HG03175 (cell line): Measurements from ENCODE around the gene RCL1.
A peak's percentile ranks its signal among the peaks of the same experiment; 100 is the strongest.
"Not testable (repeated sequence)": the region's sequence is repeated elsewhere in the genome, so short reads cannot be mapped to it uniquely, and the experiment has no call there.

Experiments
- ATAC-seq: cut with Tn5 transposase; IDR thresholded peaks from one replicate; pipeline ENCODE4 v1.9.1; 2021; ENCODE audit warnings: mild to moderate bottlenecking, moderate library complexity; ENCODE audit not compliant: unreplicated experiment

The RCL1 gene

DNA sequence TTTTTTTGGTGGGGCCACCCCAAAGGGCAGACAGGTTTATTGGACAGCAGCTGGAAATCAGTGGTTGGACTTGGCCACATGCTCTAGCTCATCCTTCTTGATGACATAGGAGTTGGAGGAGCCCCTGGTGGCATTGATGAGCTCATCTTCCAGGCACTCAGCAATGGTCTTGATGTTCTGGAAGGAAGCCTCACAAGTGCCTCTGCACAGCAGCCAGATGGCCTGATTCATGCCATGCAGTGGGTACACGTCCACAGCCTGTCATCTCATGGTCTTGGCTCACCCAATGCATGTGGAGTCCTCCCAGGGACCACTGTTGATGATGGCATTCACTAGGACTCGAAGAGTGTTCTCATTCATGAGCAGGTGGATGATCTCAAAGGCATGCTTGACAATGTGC lies 11.3 kb upstream of the RCL1 start:
- ATAC-seq: no peak

DNA sequence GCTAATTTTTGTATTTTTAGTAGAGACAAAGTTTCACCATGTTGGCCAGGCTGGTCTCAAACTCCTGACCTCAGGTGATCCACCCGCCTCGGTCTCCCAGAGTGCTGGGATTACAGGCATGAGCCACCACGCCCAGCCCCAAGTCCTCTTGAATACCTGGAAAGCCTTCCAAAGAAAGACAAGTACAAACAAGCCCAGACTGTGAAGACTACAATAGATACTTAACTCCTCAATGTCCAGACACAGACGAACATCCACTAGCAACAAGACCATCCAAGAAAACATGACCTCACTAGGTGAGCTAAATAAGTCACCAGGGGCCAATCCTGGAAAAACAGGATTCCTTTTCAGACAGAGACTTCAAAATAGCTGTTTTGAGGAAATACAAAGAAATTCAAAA lies 9.6 kb upstream of the RCL1 start:
- ATAC-seq: not testable (repeated sequence)

DNA sequence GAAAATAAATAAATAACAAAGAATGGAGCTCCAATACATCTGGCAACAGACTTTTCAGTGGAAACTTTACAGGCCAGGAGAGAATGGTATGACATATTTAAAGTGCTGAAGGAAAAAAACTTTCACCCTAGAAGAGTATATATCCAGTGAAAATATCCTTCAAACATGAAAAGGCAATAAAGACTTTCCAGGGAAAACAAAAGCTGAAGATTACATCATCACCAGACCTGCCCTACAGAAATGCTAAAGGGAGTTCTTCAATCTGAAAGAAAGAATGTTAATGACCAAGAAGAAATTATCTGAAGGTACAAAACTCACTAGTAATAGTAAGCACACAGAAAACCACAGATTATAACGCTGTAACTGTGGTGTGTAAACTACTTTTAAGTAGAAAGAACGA lies 8.3 kb upstream of the RCL1 start:
- ATAC-seq: no peak

- no peak for ATAC-seq
Measured at GRCh38 chr9:4786599-4786998, 6.1 kb upstream of the RCL1 start.

- no peak for ATAC-seq
Measured at GRCh38 chr9:4787876-4788275, 4.9 kb upstream of the RCL1 start.

- no peak for ATAC-seq
Measured at GRCh38 chr9:4788703-4789102, 4.0 kb upstream of the RCL1 start.

DNA sequence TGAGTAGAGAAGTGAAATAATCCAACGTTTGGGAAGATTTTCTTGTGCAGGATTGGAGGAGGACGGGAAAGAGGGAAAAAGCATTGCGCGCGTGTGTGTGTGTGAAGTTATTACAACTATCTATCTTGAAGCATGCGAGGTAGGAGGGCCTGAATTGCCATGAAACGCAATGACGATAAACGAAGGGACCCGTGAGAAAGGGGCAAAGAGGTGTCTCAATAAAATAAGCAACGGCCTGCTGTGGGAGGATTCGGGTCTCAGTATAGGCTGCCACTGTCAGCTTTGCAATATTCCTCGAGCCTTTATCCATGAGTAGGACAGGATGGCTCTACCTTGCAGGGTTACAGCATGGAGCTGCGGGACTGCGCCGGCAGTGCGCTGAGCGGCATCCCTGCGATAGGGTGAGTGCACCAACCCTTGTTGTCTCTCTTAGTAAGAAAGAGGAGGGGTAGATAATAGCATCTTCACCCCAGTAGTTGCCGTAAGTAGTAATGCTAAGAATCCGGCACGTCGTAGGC lies 631 bp upstream of the RCL1 start:
- ATAC-seq: peak; percentile 34

GRCh38 chr9:4793459-4794395 lies 983 bp downstream of the RCL1 start:
- ATAC-seq: no peak

DNA sequence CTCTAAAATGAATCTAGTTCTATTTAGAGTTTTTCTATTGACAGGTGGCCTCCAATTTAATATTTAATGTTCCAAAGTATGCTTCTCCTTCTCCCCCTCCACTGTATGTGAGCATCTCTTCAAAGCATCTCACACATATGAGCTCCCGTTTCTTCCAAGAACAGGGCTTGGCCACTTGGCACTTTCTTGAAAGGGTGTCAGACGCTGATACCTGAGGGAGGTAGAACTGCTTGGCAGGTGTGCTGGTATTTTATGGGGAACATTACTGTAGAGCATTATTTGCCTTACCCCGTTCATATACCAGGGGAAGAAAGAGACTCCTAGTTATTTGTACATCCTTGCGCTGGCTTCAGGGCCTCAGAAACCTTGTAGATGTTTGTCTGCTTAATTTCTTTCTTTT lies 1.9 kb downstream of the RCL1 start:
- ATAC-seq: no peak

- not testable (repeated sequence) for ATAC-seq
Measured at GRCh38 chr9:4795108-4795507, 2.4 kb downstream of the RCL1 start.

GRCh38 chr9:4796530-4796929 lies 3.8 kb downstream of the RCL1 start:
- no peak for ATAC-seq

DNA sequence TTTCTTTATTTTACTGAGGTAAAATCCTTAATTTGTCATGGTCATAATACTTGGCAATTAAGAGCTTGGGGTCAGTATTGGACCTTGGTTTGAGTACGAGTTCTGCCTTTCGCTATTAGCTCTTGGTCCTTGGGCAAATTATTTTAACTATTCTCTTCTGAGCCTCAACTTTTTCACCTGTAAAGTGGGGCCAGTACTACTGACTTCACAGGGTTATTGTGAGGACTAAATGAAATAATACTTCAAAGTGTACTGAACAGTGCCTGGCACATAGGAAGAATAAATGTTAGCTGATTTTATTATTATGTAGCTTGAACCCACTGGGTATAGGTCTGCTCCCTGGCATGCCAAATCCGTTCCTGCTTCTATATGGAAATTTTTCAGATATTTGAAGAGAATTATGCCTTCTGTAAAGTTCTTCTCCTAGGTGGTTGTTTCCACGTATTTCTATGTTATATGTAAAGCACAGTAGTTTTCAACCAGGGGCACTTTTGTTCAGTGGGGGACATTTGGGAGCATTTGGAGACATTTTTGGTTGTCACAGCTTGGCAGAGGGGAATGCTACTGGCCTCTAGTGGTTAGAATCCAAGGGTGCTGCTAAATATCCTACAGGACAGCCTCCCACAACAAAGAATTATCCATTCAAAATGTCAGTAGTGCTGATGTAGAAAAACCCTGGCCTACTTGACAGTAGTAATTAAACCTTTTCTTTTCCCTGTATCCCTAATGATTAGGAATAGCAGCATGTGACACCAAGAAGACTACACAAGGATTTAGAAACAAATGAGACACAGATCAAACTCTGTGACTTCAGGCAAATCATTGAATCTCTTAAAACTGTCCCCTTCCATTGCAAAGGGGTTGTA lies 4.5 kb downstream of the RCL1 start:
- ATAC-seq: no peak

DNA sequence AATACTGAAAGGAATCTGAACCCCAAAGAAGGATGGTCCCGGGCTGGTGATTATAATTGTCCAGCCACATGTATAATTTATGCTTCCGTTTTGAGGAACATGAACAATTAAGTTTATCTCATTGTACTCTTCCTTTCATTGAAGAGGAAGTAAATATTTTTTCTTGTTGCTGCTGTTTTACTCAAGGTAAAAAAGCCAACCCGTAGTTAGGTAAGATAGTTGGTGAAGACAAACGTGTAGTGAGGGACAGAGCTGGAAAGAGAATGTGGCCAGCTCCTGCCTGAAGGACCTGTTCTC lies 5.1 kb downstream of the RCL1 start:
- no peak for ATAC-seq

DNA sequence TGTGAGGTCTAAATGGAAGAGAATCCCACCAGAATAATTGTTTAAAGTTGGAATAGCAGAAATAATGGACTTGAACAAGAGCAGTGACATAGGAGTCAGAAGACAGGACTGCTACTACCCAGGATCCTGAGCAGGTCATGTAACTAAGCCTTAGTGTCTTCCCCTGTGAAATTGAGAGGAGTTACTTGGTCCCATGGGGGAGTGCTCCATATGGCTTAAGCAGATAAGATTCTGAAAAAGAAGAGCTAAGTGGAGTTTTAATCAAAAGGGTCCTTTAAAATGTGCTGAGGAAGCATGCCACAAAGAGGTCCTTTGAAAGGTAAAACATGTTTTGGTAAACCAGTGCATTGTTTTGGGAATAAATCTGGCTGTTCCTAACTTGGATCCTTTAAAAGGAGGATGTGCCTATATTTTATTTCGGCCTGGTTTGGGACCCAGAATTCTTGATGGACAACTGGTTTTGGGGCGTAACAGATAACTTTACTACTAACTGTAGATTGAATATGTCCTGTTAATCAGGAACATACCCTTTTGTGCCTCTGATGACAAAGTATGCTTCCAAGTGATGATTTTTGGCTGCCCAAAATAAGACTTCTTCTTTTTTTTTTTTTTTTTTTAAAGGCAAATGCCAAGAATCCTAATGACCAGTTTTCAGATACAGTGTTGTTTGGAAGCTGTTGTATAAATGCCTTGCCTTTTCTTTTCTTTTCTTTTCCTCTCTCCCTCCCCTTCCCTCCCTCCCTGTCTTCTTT lies 5.7 kb downstream of the RCL1 start:
- no peak for ATAC-seq

- no peak for ATAC-seq
Measured at GRCh38 chr9:4799033-4799430, 6.3 kb downstream of the RCL1 start.

GRCh38 chr9:4799775-4800174 lies 7.0 kb downstream of the RCL1 start:
- ATAC-seq: no peak

DNA sequence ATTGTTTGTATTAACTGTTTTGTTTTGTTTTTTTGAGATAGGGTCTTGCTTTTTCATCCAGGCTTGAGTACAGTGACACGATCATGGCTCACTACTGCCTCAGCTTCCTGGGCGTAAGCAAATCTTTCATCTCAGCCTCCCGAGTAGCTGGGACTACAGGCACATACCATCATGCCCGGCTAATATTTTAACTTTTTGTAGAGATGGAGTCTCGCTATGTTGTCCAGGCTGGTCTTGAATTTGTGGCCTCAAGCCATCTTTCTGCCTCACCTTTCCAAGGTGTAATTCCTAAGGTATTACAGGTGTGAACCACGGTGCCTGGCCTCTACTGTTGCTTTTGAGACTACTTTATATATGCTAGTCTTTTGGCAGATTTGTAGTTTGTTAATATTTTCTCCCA lies 8.4 kb downstream of the RCL1 start:
- ATAC-seq: no peak

DNA sequence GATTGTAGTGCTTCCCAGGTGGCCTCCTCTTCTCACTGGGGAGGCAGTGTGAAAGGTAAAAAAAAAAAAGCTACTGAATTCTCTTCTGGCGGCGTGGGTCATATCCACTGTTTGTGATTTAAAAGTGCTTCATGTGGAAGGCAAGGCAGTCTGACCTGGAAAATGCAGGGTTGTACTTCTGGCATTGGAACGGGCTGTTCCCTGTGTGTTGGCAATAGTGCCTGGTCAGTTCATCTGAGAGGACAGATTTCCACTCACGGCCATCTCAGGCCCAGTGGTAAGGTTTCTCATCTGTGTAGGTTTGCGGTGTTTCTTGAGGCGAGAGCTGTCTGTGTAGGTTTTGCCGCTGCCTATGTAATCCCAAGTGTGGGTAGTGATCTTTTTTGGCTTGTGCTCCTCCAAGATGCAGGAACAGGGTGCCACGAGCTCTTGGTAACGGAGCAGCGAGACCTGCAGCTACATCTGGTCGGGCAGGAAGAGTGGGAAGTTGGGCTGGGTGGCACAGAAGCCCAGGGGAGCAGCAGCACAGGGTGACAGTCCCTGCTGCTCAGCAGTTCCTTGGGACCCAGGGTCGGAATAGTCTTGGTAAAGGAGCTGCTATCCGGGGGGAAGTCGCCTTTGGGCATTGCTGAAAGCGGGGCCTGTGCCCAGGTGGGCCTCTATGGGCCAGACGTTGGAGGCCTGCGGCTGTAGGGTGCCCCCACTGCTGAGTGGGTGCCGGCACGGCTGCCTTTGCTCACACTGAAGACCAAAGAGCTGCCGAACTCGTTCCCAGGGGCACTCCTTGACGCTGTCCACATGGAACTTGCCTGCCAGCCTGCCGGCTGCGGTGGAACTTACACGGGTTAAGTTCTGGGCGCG lies 11.2 kb downstream of the RCL1 start:
- ATAC-seq: no peak

- ATAC-seq: no peak
Measured at GRCh38 chr9:4804531-4805016, 11.8 kb downstream of the RCL1 start.
